SK-N-MC (cell line): ENCODE data around the gene BCL11B.

Experiments
- DNase-seq: peaks from one replicate; pipeline ENCODE4 v3.0.0-alpha.2; 2011; ENCODE audit warnings: low read depth, low spot score
- H3K27ac ChIP-seq: fragments of 200-600 bp; sonication (generic); 2 replicates; pipeline ENCODE4 v1.5.1; 2016; ENCODE audit warnings: mixed run types
- H3K36me3 ChIP-seq: fragments of 200-600 bp; sonication (generic); 2 replicates; pipeline ENCODE4 v1.6.1; 2017; ENCODE audit warnings: antibody characterized with exemption, low read length, mixed read lengths; ENCODE audit not compliant: insufficient read depth
- H3K4me3 ChIP-seq: fragments of 200-600 bp; sonication (generic); 2 replicates; pipeline ENCODE4 v1.5.1; 2016
- H3K9ac ChIP-seq: fragments of 200-600 bp; sonication (generic); 2 replicates; pipeline ENCODE4 v1.8.0; 2017; ENCODE audit warnings: mixed run types, mixed read lengths; ENCODE audit not compliant: insufficient read length
- H3K9me3 ChIP-seq: fragments of 200-600 bp; sonication (generic); 2 replicates; pipeline ENCODE4 v1.6.1; 2017; ENCODE audit warnings: low read depth, mild to moderate bottlenecking, antibody characterized with exemption, low read length, moderate library complexity, mixed read lengths
- EZH2 ChIP-seq: fragments of 200-600 bp; sonication (generic); IDR thresholded peaks from one replicate; pipeline ENCODE4 v1.6.1; 2017; ENCODE audit warnings: antibody characterized with exemption
- FOXP2 ChIP-seq: optimal IDR thresholded peaks from 2 replicates; pipeline ENCODE3; 2011; ENCODE audit warnings: mild to moderate bottlenecking, moderate library complexity; ENCODE audit not compliant: insufficient read depth; ENCODE audit errors: extremely low read length, control extremely low read depth
- POLR2AphosphoS5 ChIP-seq: IDR thresholded peaks from 2 replicates; pipeline ENCODE4 v1.6.1; 2012; ENCODE audit warnings: mild to moderate bottlenecking, low read depth, low read length, borderline replicate concordance

The BCL11B gene

DNA sequence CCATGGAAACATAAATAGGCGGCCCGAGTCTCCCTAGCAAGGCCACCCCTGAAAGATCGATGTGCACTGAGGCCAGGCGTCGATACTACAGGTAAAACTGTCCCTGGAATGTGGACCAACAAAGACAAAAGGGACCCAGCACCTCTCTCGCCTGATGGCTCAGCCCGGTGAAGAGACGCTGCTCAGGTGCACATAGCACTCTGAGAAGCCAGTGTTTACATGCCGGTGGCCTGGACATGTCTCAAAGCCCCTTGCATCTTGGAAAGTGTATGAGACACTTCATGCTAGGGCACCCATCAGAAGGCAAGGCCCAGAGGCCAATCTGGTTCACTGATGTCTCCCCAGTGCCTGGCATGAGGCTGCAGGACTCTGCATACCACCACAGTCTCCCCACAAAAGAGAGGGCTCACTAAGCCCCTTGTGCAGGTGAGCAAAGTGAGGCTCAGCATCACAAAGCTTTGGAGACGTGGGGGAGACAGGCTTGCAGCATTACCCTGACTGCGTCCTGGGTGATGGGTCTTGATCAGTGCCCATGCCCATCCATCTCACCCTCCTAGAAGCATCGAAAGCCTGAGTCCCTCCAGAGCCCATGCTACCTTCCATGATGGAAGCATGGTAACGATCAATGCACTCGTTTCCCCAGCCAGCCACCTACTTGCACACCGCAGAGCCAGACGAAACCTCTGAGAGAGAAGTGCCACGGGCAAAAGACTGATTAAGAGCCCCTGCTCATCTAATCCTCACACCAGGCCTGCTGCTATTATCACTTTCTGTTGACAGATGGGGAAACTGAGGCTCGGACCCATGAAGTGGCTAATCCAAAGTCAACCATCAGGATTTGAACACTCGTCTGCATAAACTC lies 16.1 kb downstream of the BCL11B start:
- H3K27ac ChIP-seq, result peak overlapping the region; percentile 60; the same call in 1 of the 2 replicates
- no peak for TF ChIP-seq FOXP2
- peak; percentile 31; the same call in 1 of the 2 replicates for TF ChIP-seq POLR2AphosphoS5
- no peak for TF ChIP-seq EZH2
- no peak overlapping the region for H3K9ac ChIP-seq
- no peak overlapping the region for H3K4me3 ChIP-seq
- H3K36me3 ChIP-seq, result peaks cover 100% of the 10 kb centered on the region
- H3K9me3 ChIP-seq, result no peaks in the 10 kb centered on the region
- no peak for DNase-seq

- TF ChIP-seq POLR2AphosphoS5 (no peak), EZH2 (no peak), FOXP2 (no peak)
- Histone ChIP-seq H3K9ac (peak overlapping the region; percentile 20), H3K36me3 (peaks cover 99% of the 10 kb centered on the region), H3K9me3 (no peaks in the 10 kb centered on the region), H3K4me3 (peak overlapping the region; percentile 9; the same call in 1 of the 2 replicates), H3K27ac (peak overlapping the region; percentile 60)
- DNase-seq, result no peak
Measured at GRCh38 chr14:99254328-99255009, 17.5 kb downstream of the BCL11B start.

DNA sequence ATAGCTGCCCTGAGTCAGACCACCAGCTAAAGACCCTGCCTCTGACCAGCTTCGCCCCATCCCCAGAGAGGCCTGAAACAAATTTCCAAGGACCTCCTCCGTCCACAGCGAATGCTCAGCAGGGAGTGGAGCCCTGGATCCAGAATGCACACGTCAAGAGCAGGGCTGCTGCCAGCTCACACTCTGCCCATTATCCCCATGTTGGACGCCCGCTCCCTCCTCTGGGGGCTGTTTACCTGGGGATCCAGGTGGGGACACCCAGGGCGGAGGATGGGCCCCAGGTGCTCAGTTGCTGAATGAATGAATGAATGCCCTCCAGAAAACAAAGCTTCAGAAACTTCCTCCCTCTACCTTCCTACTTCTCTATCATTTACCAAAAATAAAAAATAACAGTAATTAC lies 18.1 kb downstream of the BCL11B start:
- no peak for TF ChIP-seq POLR2AphosphoS5
- TF ChIP-seq EZH2, result no peak
- TF ChIP-seq FOXP2, result no peak
- Histone ChIP-seq H3K9ac (no peak overlapping the region), H3K4me3 (peak overlapping the region; percentile 26; the same call in 1 of the 2 replicates), H3K36me3 (peaks cover 99% of the 10 kb centered on the region), H3K9me3 (no peaks in the 10 kb centered on the region), H3K27ac (peak overlapping the region; percentile 60)
- no peak for DNase-seq

DNA sequence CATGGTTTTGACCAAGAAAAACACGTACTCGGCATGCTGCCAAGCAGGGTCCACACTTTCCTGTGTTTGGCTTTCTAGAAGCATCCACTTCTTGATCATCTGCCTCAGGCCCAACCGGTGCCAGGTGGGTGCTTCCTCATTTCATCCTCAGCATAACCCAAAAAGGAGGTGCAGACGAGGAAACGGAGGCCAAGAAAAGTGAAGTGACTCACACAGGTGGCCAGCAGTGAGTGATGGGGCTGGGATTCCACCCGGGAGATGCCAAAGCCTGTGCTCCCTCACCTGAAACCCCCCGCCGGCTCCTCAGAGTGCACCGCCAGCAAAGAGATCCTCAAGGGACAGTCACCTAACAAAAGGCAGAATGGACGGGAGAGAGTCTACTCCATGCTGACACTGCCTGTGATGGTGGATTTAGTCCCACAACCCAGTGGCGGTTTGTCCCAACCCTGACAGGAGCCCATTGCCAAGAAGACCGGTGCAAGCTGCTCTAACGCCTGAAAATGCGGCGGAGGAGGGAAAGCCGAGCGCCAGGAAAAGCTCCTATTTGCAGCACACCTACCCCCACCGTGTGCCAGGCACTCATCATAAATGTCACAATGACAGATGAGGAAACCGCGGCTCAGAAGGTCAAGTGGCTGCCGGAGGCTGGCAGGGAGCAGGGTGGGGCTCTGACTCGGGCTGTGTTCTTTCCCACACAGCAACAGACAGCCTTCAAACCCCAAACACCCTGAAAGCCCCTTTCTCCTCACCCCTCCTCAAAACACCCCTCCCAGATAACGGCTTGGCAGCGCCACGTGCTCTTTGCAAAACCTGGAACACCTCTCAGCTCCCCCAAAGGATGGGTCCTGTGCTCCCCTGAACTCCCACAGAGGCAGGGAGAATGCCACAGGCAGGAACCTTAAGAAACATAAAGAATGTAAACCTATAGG lies 18.8 kb downstream of the BCL11B start:
- H3K9ac ChIP-seq, result no peak overlapping the region
- H3K4me3 ChIP-seq, result peak overlapping the region; percentile 26; the same call in 1 of the 2 replicates
- TF ChIP-seq FOXP2, result no peak
- TF ChIP-seq POLR2AphosphoS5, result peak; percentile 36; the same call in 1 of the 2 replicates
- DNase-seq, result no peak
- peak overlapping the region; percentile 60; the same call in 1 of the 2 replicates for H3K27ac ChIP-seq
- peaks cover 99% of the 10 kb centered on the region for H3K36me3 ChIP-seq
- H3K9me3 ChIP-seq, result no peaks in the 10 kb centered on the region

DNA sequence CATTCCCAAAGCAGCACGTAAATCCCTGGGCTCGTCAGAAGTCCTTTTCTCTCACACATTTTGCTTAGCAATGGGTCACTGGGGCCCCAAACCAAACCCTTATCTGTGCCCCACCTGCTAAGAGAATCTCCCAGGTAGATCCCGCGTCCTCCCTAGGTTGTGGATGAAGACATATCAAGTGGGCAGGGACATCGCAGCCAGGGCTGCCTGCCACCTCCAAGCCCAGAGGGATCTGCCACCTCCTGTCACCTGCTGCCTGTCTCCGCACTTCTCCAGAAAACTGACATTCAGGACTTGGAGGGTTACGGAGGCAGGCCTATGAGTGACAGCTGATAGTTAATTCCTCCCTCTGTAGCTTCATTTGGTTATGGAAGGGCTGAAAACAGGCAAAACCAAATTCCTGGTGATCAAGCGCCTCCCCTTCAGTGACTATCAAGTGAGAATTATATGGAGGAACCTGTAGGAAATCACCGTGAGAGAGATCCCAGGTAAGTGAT lies 19.5 kb downstream of the BCL11B start:
- DNase-seq, result no peak
- H3K9me3 ChIP-seq, result no peaks in the 10 kb centered on the region
- TF ChIP-seq EZH2, result no peak
- TF ChIP-seq POLR2AphosphoS5, result no peak
- no peak for TF ChIP-seq FOXP2
- H3K4me3 ChIP-seq, result 0 out of 2 replicates have a peak overlapping the region, but pooled peaks have one; percentile 5
- no peak overlapping the region for H3K9ac ChIP-seq
- peak overlapping the region; percentile 30; the same call in 1 of the 2 replicates for H3K27ac ChIP-seq
- peaks cover 99% of the 10 kb centered on the region for H3K36me3 ChIP-seq

DNA sequence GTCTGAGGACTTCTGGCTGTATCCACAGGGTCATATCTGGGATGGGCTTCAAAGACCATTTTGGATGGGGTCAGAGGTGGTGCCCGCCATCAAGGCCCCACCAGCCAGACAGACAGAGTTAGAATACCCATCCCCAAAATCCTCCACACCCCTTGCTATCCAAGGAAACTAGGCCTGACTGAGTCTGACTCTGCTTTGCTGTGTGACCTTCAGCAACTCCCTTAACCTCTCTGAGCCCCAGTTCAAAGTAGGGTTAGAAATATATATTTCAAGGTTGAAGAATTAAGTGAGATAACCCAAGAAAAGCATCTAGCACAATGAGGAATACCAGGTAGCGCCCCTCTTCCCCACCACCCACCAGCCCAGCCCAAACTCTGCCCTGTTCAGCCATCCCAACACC lies 20.3 kb downstream of the BCL11B start:
- no peak for DNase-seq
- TF ChIP-seq POLR2AphosphoS5 (no peak; the same call in 1 of the 2 replicates), EZH2 (no peak), FOXP2 (no peak)
- H3K9me3 ChIP-seq, result no peaks in the 10 kb centered on the region
- no peak overlapping the region for H3K4me3 ChIP-seq
- peak overlapping the region; percentile 58; the same call in 1 of the 2 replicates for H3K27ac ChIP-seq
- no peak overlapping the region for H3K9ac ChIP-seq
- peaks cover 99% of the 10 kb centered on the region for H3K36me3 ChIP-seq

- Histone ChIP-seq H3K27ac (peak overlapping the region; percentile 58), H3K9me3 (no peaks in the 10 kb centered on the region), H3K36me3 (peaks cover 99% of the 10 kb centered on the region), H3K4me3 (no peak overlapping the region), H3K9ac (no peak overlapping the region)
- TF ChIP-seq FOXP2, result no peak
- no peak for TF ChIP-seq POLR2AphosphoS5
- no peak for TF ChIP-seq EZH2
- DNase-seq, result no peak
Measured at GRCh38 chr14:99250636-99251208, 21.3 kb downstream of the BCL11B start.
